Measurements from ENCODE around the gene PRLR.
"Not testable (repeated sequence)": the region's sequence is repeated elsewhere in the genome, so short reads cannot be mapped to it uniquely, and the experiment has no call there.

PRLR gene

DNA sequence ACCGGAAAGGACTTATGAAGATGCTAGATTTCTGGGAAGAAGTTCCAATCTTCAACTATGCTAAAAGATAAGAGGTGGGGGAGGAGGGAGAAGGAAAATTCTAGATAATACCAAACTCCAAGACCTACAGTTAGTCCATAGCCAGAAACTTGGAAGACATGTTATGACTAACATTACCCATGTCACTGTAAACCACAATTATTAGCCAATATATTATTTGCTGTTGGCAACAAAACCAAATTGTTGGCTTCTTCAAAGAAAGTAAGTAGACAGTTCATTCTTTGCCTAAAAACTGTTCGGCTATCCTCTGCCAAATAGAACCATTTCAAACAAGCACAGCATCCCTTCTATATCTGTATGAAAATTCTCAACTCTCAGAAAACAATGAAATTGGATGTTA, 25.1 kb downstream of the PRLR start:
- H3K9ac ChIP-seq (ENCODE audit: low read depth, low read length), result no peak overlapping the region
- H3K27me3 ChIP-seq (ENCODE audit: control insufficient read depth, insufficient read depth, low read length), result no peaks in the 10 kb centered on the region
- H3K36me3 ChIP-seq (ENCODE audit: control insufficient read depth, insufficient read depth, low read length), result no peaks in the 10 kb centered on the region
- H3K9me3 ChIP-seq (ENCODE audit: control insufficient read depth, insufficient read depth, low read length), result no peaks in the 10 kb centered on the region
- no peaks in the 10 kb centered on the region for H3K4me1 ChIP-seq (ENCODE audit: control insufficient read depth, insufficient read depth, low read length)
- no peak overlapping the region for H3K4me3 ChIP-seq (ENCODE audit: low read depth, low read length)

DNA sequence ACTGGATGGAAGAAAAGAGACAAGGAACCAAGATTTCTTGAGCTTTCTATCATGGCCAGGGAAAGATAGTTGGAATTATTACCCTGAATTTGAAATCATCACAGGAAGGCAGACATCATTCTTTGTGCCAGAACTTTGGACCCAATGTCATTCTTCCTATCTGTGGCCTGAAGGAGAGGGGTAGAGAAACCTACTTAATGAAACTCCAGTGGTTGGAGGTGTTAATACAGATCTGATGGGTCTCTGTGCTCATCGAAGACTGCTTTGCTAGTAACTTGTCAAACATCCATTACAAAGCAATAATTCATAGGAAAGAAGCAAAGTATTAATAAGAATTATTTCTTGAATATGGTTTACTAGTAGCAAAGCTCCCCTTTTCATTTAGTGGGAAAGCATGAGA, 26.9 kb downstream of the PRLR start:
- no peaks in the 10 kb centered on the region for H3K27me3 ChIP-seq (ENCODE audit: control insufficient read depth, insufficient read depth, low read length)
- no peaks in the 10 kb centered on the region for H3K4me1 ChIP-seq (ENCODE audit: control insufficient read depth, insufficient read depth, low read length)
- no peak overlapping the region for H3K9ac ChIP-seq (ENCODE audit: low read depth, low read length)
- no peak overlapping the region for H3K4me3 ChIP-seq (ENCODE audit: low read depth, low read length)
- no peaks in the 10 kb centered on the region for H3K9me3 ChIP-seq (ENCODE audit: control insufficient read depth, insufficient read depth, low read length)
- no peaks in the 10 kb centered on the region for H3K36me3 ChIP-seq (ENCODE audit: control insufficient read depth, insufficient read depth, low read length)

DNA sequence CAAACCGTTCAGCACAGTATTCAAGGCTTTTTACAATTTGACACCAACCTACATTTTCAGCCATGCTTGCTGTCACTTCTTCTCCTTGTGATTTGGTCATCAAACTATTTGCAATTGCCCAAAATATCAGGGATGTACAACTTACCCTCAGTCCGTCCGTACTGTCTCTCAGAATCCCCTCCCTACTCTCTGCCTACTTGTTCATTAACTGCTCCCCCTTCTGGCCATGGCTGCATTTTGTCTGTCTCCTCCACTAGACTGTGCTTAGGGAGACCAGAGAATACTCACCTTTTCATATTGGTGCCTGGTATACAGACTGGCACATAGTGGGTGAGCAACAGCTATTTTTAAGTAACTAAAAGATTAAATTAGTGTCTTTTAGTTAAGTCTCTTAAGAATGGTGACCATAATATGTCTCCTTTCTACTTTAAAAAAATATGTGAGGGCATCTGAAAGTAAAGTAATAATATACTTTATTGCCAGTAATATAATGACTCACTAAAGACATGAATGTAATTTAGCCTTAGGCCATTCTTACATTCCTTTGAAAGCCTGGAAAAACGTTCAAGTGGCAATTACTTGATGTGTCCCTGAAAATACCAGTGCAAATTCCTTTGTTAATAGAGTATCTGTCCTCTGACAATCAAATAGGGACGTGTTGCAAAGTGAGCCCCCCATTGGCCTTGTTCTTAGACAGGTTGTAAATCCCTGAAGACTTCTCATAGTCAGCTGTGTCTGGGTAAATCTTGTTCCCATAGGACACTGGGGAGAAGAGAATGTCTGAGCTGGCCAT, 27.8 kb downstream of the PRLR start:
- Histone ChIP-seq H3K9ac (ENCODE audit: low read depth, low read length) (no peak overlapping the region), H3K27me3 (ENCODE audit: control insufficient read depth, insufficient read depth, low read length) (no peaks in the 10 kb centered on the region), H3K9me3 (ENCODE audit: control insufficient read depth, insufficient read depth, low read length) (no peaks in the 10 kb centered on the region), H3K36me3 (ENCODE audit: control insufficient read depth, insufficient read depth, low read length) (no peaks in the 10 kb centered on the region), H3K4me3 (ENCODE audit: low read depth, low read length) (no peak overlapping the region), H3K4me1 (ENCODE audit: control insufficient read depth, insufficient read depth, low read length) (no peaks in the 10 kb centered on the region)

DNA sequence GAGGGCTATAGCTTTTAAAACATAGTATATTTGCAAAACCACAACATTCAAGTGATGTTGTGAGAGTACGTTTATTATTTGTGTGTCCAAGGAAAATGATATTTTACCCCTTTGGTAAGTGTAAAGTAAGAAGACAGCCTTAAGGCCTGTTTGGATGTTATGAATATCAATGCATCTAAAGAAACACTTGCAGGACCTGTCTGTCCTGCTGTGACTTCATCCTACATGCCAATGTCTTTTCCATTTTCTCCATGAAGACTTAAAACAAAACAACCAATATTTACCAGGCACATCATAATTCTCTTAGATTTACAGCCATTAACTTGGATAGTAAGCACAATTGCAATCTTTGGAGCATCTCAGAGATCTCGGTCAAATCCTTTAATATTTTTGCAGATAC, 29.0 kb downstream of the PRLR start:
- no peaks in the 10 kb centered on the region for H3K9me3 ChIP-seq (ENCODE audit: control insufficient read depth, insufficient read depth, low read length)
- H3K9ac ChIP-seq (ENCODE audit: low read depth, low read length), result no peak overlapping the region
- no peaks in the 10 kb centered on the region for H3K4me1 ChIP-seq (ENCODE audit: control insufficient read depth, insufficient read depth, low read length)
- H3K36me3 ChIP-seq (ENCODE audit: control insufficient read depth, insufficient read depth, low read length), result no peaks in the 10 kb centered on the region
- no peaks in the 10 kb centered on the region for H3K27me3 ChIP-seq (ENCODE audit: control insufficient read depth, insufficient read depth, low read length)
- no peak overlapping the region for H3K4me3 ChIP-seq (ENCODE audit: low read depth, low read length)

DNA sequence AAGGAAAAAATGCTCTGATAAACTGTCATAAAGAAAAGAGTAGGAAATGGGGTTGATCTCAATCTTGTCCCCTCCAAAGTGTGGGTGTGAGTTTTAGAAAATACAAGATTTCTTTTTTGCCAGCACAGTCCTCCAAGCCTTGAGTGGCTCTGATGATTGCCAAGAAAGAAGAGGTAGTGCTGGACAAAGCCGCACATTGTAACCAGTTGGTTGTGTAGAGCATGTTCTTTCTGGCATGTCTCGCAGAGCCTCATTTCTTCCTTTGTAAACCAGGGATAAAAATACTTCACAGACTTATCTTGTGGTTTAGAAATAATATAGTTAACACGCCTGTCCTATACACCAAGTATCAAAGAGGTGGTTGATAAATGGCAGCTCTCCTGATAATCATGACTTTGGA, 30.4 kb downstream of the PRLR start:
- no peaks in the 10 kb centered on the region for H3K4me1 ChIP-seq (ENCODE audit: control insufficient read depth, insufficient read depth, low read length)
- no peak overlapping the region for H3K9ac ChIP-seq (ENCODE audit: low read depth, low read length)
- H3K27me3 ChIP-seq (ENCODE audit: control insufficient read depth, insufficient read depth, low read length), result no peaks in the 10 kb centered on the region
- H3K9me3 ChIP-seq (ENCODE audit: control insufficient read depth, insufficient read depth, low read length), result no peaks in the 10 kb centered on the region
- H3K36me3 ChIP-seq (ENCODE audit: control insufficient read depth, insufficient read depth, low read length), result no peaks in the 10 kb centered on the region
- no peak overlapping the region for H3K4me3 ChIP-seq (ENCODE audit: low read depth, low read length)

DNA sequence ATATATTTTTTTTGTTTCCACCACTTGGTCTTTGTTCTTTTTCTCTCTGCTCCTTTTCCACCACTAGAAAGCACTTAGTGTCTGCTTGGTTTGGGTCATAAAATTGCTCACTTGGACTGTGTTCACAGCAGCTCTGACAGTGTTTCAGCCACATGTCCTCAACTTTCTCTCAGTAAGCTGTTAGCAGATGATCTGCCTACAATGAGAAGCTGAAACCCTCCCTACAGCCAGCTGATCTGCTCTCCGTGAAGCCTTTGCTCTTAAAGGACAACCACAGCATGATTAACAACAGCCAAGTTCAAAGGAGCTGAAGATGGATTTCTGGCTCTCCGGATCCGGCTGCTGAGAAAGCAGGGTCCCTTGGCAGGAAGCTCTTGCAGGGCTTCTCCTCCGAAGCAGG, 31.6 kb downstream of the PRLR start:
- no peaks in the 10 kb centered on the region for H3K4me1 ChIP-seq (ENCODE audit: control insufficient read depth, insufficient read depth, low read length)
- no peak overlapping the region for H3K4me3 ChIP-seq (ENCODE audit: low read depth, low read length)
- H3K36me3 ChIP-seq (ENCODE audit: control insufficient read depth, insufficient read depth, low read length), result no peaks in the 10 kb centered on the region
- no peak overlapping the region for H3K9ac ChIP-seq (ENCODE audit: low read depth, low read length)
- no peaks in the 10 kb centered on the region for H3K9me3 ChIP-seq (ENCODE audit: control insufficient read depth, insufficient read depth, low read length)
- no peaks in the 10 kb centered on the region for H3K27me3 ChIP-seq (ENCODE audit: control insufficient read depth, insufficient read depth, low read length)

DNA sequence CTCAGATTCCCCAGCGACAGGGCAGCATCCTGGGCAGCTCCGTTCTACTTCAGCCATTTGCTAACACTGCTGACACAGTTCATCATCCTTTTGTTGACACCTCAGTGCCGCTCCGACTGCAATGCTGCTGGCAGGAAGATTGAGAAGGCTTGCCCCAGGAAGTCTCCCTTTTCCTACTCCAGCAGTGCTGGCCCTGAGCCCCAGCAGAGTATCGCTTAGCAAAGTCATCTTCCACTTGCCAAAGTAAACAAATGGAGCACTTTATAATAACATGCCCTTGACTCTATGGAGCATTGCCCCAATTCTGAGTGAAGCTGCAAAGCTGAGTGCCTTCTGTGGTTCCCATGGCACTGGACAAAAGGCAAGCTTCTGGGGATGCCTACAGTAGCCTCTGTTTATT, 32.2 kb downstream of the PRLR start:
- Histone ChIP-seq H3K4me1 (ENCODE audit: control insufficient read depth, insufficient read depth, low read length) (no peaks in the 10 kb centered on the region), H3K9me3 (ENCODE audit: control insufficient read depth, insufficient read depth, low read length) (no peaks in the 10 kb centered on the region), H3K27me3 (ENCODE audit: control insufficient read depth, insufficient read depth, low read length) (no peaks in the 10 kb centered on the region), H3K9ac (ENCODE audit: low read depth, low read length) (no peak overlapping the region), H3K36me3 (ENCODE audit: control insufficient read depth, insufficient read depth, low read length) (no peaks in the 10 kb centered on the region), H3K4me3 (ENCODE audit: low read depth, low read length) (no peak overlapping the region)

DNA sequence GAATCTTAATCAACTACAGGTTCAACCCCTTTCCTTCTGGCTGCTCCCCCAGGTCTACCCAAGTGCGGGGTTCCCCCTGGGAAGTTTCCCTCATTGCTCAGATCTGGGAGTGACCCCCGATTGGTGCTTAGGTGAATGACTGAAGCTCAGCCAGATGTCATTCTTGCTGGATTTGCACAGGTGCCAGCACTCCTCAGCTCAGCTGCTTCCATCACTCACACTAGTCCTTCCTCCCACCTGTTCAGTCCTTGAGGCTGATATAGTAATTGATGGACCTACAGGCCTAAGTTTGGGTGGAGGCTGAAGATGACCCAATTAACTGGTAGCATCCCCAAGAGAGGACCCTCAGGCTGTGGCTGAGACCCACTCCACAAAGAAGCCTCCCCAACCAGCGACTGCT, 32.9 kb downstream of the PRLR start:
- Histone ChIP-seq H3K27me3 (ENCODE audit: control insufficient read depth, insufficient read depth, low read length) (no peaks in the 10 kb centered on the region), H3K9ac (ENCODE audit: low read depth, low read length) (no peak overlapping the region), H3K9me3 (ENCODE audit: control insufficient read depth, insufficient read depth, low read length) (no peaks in the 10 kb centered on the region), H3K4me3 (ENCODE audit: low read depth, low read length) (no peak overlapping the region), H3K36me3 (ENCODE audit: control insufficient read depth, insufficient read depth, low read length) (no peaks in the 10 kb centered on the region), H3K4me1 (ENCODE audit: control insufficient read depth, insufficient read depth, low read length) (no peaks in the 10 kb centered on the region)

DNA sequence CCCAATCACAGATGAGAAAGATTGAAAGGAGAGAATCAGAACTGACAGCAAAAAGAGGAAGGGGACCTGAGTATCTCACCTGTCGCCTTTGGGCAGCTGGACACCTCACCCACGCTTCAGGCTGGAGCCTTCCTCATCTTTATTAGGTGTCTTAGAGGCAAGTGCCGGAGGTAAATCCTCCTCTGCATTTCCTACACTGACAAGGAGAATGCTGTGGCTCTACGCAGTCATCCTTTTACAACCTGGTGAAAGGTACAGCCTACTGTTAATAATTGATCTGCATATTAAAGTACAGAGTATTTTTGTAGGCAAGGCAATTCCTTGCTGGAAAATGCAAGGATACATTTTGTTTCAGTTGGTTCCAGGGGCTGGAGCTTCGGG, 34.8 kb downstream of the PRLR start:
- Histone ChIP-seq H3K9ac (ENCODE audit: low read depth, low read length) (no peak overlapping the region), H3K4me1 (ENCODE audit: control insufficient read depth, insufficient read depth, low read length) (no peaks in the 10 kb centered on the region), H3K9me3 (ENCODE audit: control insufficient read depth, insufficient read depth, low read length) (no peaks in the 10 kb centered on the region), H3K4me3 (ENCODE audit: low read depth, low read length) (no peak overlapping the region), H3K36me3 (ENCODE audit: control insufficient read depth, insufficient read depth, low read length) (no peaks in the 10 kb centered on the region), H3K27me3 (ENCODE audit: control insufficient read depth, insufficient read depth, low read length) (no peaks in the 10 kb centered on the region)

DNA sequence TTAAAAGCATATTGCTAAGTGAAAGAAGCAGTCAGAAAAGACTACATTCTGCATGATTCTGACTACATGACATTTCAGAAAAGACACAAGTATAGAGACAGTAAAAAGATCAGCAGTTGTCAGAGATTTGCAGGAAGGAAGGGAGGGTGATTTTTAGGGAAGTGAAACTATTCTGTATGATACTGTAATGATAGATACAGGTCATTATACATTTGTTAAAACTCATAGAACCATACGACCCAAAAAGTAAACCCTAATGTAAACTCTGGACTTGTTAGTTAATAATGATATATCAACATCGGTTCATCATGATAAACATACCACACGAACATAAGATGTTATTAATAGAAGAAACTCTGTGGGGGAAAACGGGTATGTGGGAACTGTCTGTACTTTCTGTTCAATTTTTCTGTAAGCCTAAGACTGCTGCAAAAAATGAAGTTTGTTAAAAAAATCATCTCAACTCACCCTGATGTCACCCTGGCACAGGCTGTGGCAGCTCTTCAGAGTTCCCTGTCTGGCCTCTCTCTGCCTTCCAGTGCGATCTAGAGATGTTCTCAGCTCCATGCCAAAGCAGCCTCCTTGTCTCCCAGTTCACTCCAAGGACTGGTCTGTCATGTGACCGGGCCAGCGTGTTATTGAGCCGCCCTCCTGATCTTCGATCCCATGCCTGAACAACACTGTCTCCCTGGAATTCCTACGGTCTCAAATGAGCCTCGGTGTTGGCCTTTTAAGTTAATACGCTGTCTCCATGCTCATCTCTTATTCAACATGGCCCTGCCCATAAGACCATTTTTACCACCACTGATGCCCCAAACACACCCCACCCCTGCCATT, 35.4 kb downstream of the PRLR start:
- Histone ChIP-seq H3K4me3 (ENCODE audit: low read depth, low read length) (no peak overlapping the region), H3K4me1 (ENCODE audit: control insufficient read depth, insufficient read depth, low read length) (no peaks in the 10 kb centered on the region), H3K9me3 (ENCODE audit: control insufficient read depth, insufficient read depth, low read length) (no peaks in the 10 kb centered on the region), H3K9ac (ENCODE audit: low read depth, low read length) (no peak overlapping the region), H3K36me3 (ENCODE audit: control insufficient read depth, insufficient read depth, low read length) (no peaks in the 10 kb centered on the region), H3K27me3 (ENCODE audit: control insufficient read depth, insufficient read depth, low read length) (no peaks in the 10 kb centered on the region)

DNA sequence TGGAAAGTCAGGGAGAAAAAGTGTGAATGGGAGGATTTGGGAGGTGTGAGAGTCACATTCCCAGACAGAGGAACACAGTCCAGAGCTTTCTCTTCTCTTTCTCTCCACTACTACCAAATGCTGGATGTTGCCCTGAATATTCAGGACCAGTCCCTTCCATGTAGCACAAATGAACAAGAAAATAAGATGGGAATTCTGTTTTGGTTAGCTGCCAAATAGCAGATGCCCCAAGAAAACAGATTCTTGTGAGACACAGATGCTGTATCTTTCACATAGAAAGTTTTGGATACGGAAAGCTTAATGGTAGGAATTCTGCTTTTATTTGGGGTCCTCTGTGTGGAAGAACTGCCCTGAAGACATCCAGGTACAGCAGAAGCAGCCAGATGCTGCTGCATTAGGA, 37.8 kb downstream of the PRLR start:
- Histone ChIP-seq H3K4me1 (ENCODE audit: control insufficient read depth, insufficient read depth, low read length) (no peaks in the 10 kb centered on the region), H3K36me3 (ENCODE audit: control insufficient read depth, insufficient read depth, low read length) (no peaks in the 10 kb centered on the region), H3K9ac (ENCODE audit: low read depth, low read length) (no peak overlapping the region), H3K27me3 (ENCODE audit: control insufficient read depth, insufficient read depth, low read length) (no peaks in the 10 kb centered on the region), H3K4me3 (ENCODE audit: low read depth, low read length) (no peak overlapping the region), H3K9me3 (ENCODE audit: control insufficient read depth, insufficient read depth, low read length) (no peaks in the 10 kb centered on the region)

DNA sequence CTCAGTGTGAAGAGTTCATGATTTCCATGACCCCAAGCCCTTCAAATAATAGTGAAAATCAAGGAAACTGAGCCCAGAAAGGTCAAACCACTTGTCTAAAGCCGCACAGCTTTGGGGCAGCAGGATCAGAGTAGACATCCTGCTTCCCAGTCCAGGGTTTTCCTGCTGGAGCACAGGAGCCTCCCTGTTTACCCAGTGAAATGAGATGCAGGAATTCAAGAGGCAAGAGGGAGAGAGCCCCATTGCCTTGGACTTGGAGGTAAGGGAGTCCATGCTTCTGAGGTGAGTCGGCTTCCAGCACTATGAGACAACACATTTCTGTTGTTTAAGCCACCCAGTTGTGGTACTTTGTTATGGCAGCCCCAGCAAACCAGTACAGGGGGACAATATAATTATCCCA, 40.5 kb downstream of the PRLR start:
- not testable (repeated sequence) for H3K27me3 ChIP-seq (ENCODE audit: control insufficient read depth, insufficient read depth, low read length); H3K9me3 ChIP-seq (ENCODE audit: control insufficient read depth, insufficient read depth, low read length); H3K36me3 ChIP-seq (ENCODE audit: control insufficient read depth, insufficient read depth, low read length); H3K4me1 ChIP-seq (ENCODE audit: control insufficient read depth, insufficient read depth, low read length); H3K4me3 ChIP-seq (ENCODE audit: low read depth, low read length); H3K9ac ChIP-seq (ENCODE audit: low read depth, low read length)

All from iPS-15b (cell line).